Measurements from ENCODE around the gene ATP6V1F. TPM values are rescaled to one million over a fixed set of nuclear protein-coding genes. Genes with fewer than 3 reads are reported as not detected.

Gene ATP6V1F
- polyA plus RNA-seq, 6 donors from 2014 or later: 341 to 599 (median 381) TPM

GRCh38 chr7:128831178-128831993, 31.3 kb upstream of the ATP6V1F start:
- H3K4me3 Mint-ChIP-seq: peak overlapping the region in 7 of 8 donors; percentile 52 to 90 (median 79)
- DNase-seq (peak; percentile 14), ATAC-seq (ENCODE audit: low read depth in 2 of 2) (peak; percentile 29 to 40)
- H3K9me3 Mint-ChIP-seq: no peaks in the 10 kb centered on the region
- H3K4me1 Mint-ChIP-seq: peaks cover 15 to 31% (median 27%) of the 10 kb centered on the region in 3 donors
- peaks cover 28 to 80% (median 47%) of the 10 kb centered on the region in 3 donors for H3K27me3 Mint-ChIP-seq
- H3K27ac Mint-ChIP-seq: no peak overlapping the region
- no peaks in the 10 kb centered on the region for H3K36me3 Mint-ChIP-seq

- H3K27ac Mint-ChIP-seq: no peak overlapping the region
Measured at GRCh38 chr7:128831994-128832879, 30.4 kb upstream of the ATP6V1F start.

GRCh38 chr7:128832880-128833147, 29.8 kb upstream of the ATP6V1F start:
- Mint-ChIP-seq H3K4me3 (no peak overlapping the region), H3K4me1 (peaks cover 15 to 31% (median 27%) of the 10 kb centered on the region in 3 donors), H3K27ac (no peak overlapping the region), H3K9me3 (no peaks in the 10 kb centered on the region), H3K36me3 (no peaks in the 10 kb centered on the region), H3K27me3 (peaks cover 22 to 70% (median 32%) of the 10 kb centered on the region in 3 donors)
- ATAC-seq (ENCODE audit: low read depth in 2 of 2) (no peak), DNase-seq (no peak)

More at GRCh38 chr7:128831994-128832879, 30.4 kb upstream of the ATP6V1F start:
- Mint-ChIP-seq H3K9me3 (no peaks in the 10 kb centered on the region), H3K4me1 (peaks cover 15 to 31% (median 27%) of the 10 kb centered on the region in 3 donors), H3K27me3 (peaks cover 22 to 76% (median 38%) of the 10 kb centered on the region in 3 donors), H3K36me3 (no peaks in the 10 kb centered on the region), H3K4me3 (peak overlapping the region in 6 of 8 donors; percentile 52 to 79 (median 63))
- ATAC-seq (ENCODE audit: low read depth in 2 of 2) (no peak), DNase-seq (no peak)

GRCh38 chr7:128833148-128833945, 29.3 kb upstream of the ATP6V1F start:
- Mint-ChIP-seq H3K9me3 (no peaks in the 10 kb centered on the region), H3K27ac (peak overlapping the region in 1 of 6 donors; percentile 38), H3K27me3 (peaks cover 18 to 65% (median 27%) of the 10 kb centered on the region in 3 donors), H3K4me3 (no peak overlapping the region), H3K36me3 (no peaks in the 10 kb centered on the region), H3K4me1 (peaks cover 15 to 31% (median 27%) of the 10 kb centered on the region in 3 donors)
- no peak for ATAC-seq (ENCODE audit: low read depth in 2 of 2)
- no peak for DNase-seq

DNA sequence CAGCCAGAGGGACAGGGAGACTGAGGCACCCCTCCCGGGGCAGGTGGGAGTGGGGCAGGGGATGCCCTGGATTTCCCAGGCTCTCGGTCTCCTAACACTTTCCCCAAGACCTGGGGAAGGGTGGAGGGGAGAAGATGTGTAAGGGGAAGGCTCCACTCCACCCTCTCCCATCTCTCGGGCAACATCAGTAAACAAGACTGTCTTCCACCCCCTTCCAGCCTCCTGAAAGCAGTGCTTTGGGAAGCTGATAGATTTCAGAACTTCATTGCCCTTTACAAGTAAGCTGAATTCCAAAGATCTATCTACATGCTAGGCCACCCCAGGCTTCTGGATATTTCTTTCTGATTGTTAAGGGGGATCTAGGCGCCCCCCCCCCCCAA, 28.7 kb upstream of the ATP6V1F start:
- DNase-seq (no peak), ATAC-seq (ENCODE audit: low read depth in 2 of 2) (no peak)
- Mint-ChIP-seq H3K4me1 (peaks cover 15 to 31% (median 27%) of the 10 kb centered on the region in 3 donors), H3K27me3 (peaks cover 13 to 61% (median 24%) of the 10 kb centered on the region in 3 donors), H3K9me3 (no peaks in the 10 kb centered on the region), H3K27ac (peak overlapping the region in 1 of 6 donors; percentile 38), H3K4me3 (no peak overlapping the region), H3K36me3 (no peaks in the 10 kb centered on the region)

GRCh38 chr7:128835231-128835751, 27.4 kb upstream of the ATP6V1F start:
- Mint-ChIP-seq H3K4me3 (no peak overlapping the region), H3K9me3 (no peaks in the 10 kb centered on the region), H3K27ac (peak overlapping the region in 1 of 6 donors; percentile 49), H3K36me3 (no peaks in the 10 kb centered on the region), H3K27me3 (peaks cover 5 to 49% (median 12%) of the 10 kb centered on the region in 3 donors), H3K4me1 (peaks cover 8 to 21% (median 19%) of the 10 kb centered on the region in 3 donors)
- DNase-seq (no peak), ATAC-seq (ENCODE audit: low read depth in 2 of 2) (no peak)

DNA sequence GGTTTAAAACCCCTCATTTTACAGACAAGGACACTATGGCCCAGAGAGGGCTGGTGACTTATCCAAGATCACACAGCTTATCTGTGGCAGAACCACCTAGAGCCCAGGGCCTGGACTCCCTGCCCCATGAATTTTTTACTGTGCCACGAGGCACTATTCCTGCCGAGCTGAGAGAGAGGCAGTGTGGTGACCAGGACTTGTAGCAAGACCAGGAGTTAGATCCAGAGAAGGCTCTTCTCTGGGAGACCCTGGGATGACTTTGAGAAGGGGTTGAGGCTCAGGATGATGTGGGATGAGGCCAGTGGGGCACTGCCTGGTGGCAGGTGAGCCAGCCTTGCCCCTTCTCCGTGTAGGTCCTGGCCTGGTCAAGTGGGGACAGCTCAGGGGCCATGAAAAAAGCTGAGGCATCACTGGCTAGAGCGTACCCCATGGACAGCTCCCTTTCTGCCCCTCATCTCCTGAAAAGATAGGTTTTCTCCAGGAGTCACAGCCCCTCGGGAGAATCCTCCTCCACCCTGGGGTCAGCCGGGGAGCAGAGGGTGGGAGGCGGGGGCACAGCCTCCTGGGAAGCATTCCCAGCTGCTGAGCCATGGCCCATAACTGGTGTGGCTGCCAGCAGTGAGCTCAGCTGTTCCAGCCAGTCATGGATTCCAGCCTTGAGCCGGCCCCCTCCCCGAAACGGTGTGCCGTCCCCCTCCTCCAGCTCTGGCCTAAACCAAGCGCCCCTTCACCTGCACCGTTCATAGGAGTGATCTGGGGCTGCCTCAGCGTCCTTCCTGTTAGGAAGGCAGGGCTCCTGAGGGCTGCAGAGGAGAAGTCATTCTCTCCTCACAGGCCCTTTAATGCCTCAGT, 26.6 kb upstream of the ATP6V1F start:
- H3K4me3 Mint-ChIP-seq: no peak overlapping the region
- peak overlapping the region in 2 of 6 donors; percentile 49 to 82 for H3K27ac Mint-ChIP-seq
- peaks cover 4 to 14% (median 13%) of the 10 kb centered on the region in 3 donors for H3K4me1 Mint-ChIP-seq
- no peaks in the 10 kb centered on the region for H3K9me3 Mint-ChIP-seq
- H3K27me3 Mint-ChIP-seq: peaks cover 0 to 42% (median 5%) of the 10 kb centered on the region in 3 donors
- ATAC-seq (ENCODE audit: low read depth in 2 of 2) (no peak), DNase-seq (no peak)
- no peaks in the 10 kb centered on the region for H3K36me3 Mint-ChIP-seq

- no peak for ATAC-seq (ENCODE audit: low read depth in 2 of 2)
- H3K4me3 Mint-ChIP-seq: no peak overlapping the region
- H3K27me3 Mint-ChIP-seq: peaks cover 0 to 33% (median 0%) of the 10 kb centered on the region in 3 donors
- no peaks in the 10 kb centered on the region for H3K36me3 Mint-ChIP-seq
- H3K27ac Mint-ChIP-seq: peak overlapping the region in 2 of 6 donors; percentile 20 to 82
- H3K9me3 Mint-ChIP-seq: no peaks in the 10 kb centered on the region
- DNase-seq: no peak
- H3K4me1 Mint-ChIP-seq: peaks cover 2 to 8% (median 7%) of the 10 kb centered on the region in 3 donors
Measured at GRCh38 chr7:128836729-128837348, 25.8 kb upstream of the ATP6V1F start.

- H3K27me3 Mint-ChIP-seq: peaks cover 0 to 27% (median 0%) of the 10 kb centered on the region in 3 donors
- no peak for ATAC-seq (ENCODE audit: low read depth in 2 of 2)
- H3K4me1 Mint-ChIP-seq: peaks cover 0 to 7% (median under 1%) of the 10 kb centered on the region in 3 donors
- no peak overlapping the region for H3K27ac Mint-ChIP-seq
- no peaks in the 10 kb centered on the region for H3K9me3 Mint-ChIP-seq
- no peaks in the 10 kb centered on the region for H3K36me3 Mint-ChIP-seq
- no peak overlapping the region for H3K4me3 Mint-ChIP-seq
- no peak for DNase-seq
Measured at GRCh38 chr7:128837521-128837921, 25.1 kb upstream of the ATP6V1F start.

GRCh38 chr7:128838109-128838779, 24.4 kb upstream of the ATP6V1F start:
- Mint-ChIP-seq H3K27me3 (peaks cover 0 to 21% (median 0%) of the 10 kb centered on the region in 3 donors), H3K4me3 (no peak overlapping the region), H3K4me1 (peaks cover 0 to 6% (median 0%) of the 10 kb centered on the region in 3 donors), H3K9me3 (no peaks in the 10 kb centered on the region), H3K27ac (no peak overlapping the region), H3K36me3 (no peaks in the 10 kb centered on the region)
- DNase-seq (no peak), ATAC-seq (ENCODE audit: low read depth in 2 of 2) (no peak)

GRCh38 chr7:128838981-128839731, 23.5 kb upstream of the ATP6V1F start:
- no peak for DNase-seq
- peaks cover 0 to 6% (median 0%) of the 10 kb centered on the region in 3 donors for H3K4me1 Mint-ChIP-seq
- no peak overlapping the region for H3K4me3 Mint-ChIP-seq
- no peaks in the 10 kb centered on the region for H3K9me3 Mint-ChIP-seq
- ATAC-seq (ENCODE audit: low read depth in 2 of 2): no peak
- peaks cover 0 to 14% (median 0%) of the 10 kb centered on the region in 3 donors for H3K27me3 Mint-ChIP-seq
- no peak overlapping the region for H3K27ac Mint-ChIP-seq
- no peaks in the 10 kb centered on the region for H3K36me3 Mint-ChIP-seq
